Endometrium (tissue), 2 donors: ENCODE results near the gene NIPAL3.

Experiments
- FAIRE-seq: peaks from 2 replicates; lab custom pipeline; 2012; peaks lifted over from hg19 to GRCh38; lab: Jason Lieb, UNC
- donor health status: control.
- donor health status: control.

Gene NIPAL3

GRCh38 chr1:24415334-24415909, at the start of gene NIPAL3:
NIPAL3 (plus strand) TSS chr1:24415802; CDS start chr1:24419548, 3,746 bp downstream.
- peak; percentile 79 for FAIRE-seq

GRCh38 chr1:24366707-24367106, 48.9 kb upstream of the NIPAL3 start:
- no peak for FAIRE-seq

- no peak for FAIRE-seq
Observed at GRCh38 chr1:24369199-24369598, 46.4 kb upstream of the NIPAL3 start.

GRCh38 chr1:24369801-24370200, 45.8 kb upstream of the NIPAL3 start:
- no peak for FAIRE-seq

GRCh38 chr1:24373044-24373443, 42.6 kb upstream of the NIPAL3 start:
- FAIRE-seq: no peak

- no peak for FAIRE-seq
Observed at GRCh38 chr1:24373710-24374109, 41.9 kb upstream of the NIPAL3 start.

GRCh38 chr1:24374891-24375786, 40.5 kb upstream of the NIPAL3 start:
- no peak for FAIRE-seq

GRCh38 chr1:24379733-24380315, 35.8 kb upstream of the NIPAL3 start:
- no peak for FAIRE-seq

GRCh38 chr1:24380508-24380907, 35.1 kb upstream of the NIPAL3 start:
- FAIRE-seq: no peak

- FAIRE-seq: no peak
Observed at GRCh38 chr1:24381256-24381655, 34.3 kb upstream of the NIPAL3 start.

GRCh38 chr1:24382165-24382577, 33.4 kb upstream of the NIPAL3 start:
- no peak for FAIRE-seq

GRCh38 chr1:24383381-24383940, 32.1 kb upstream of the NIPAL3 start:
- no peak for FAIRE-seq

- FAIRE-seq: no peak
Observed at GRCh38 chr1:24384251-24385090, 31.1 kb upstream of the NIPAL3 start.

GRCh38 chr1:24385160-24385940, 30.3 kb upstream of the NIPAL3 start:
- FAIRE-seq: no peak

GRCh38 chr1:24386241-24386640, 29.4 kb upstream of the NIPAL3 start:
- no peak for FAIRE-seq

GRCh38 chr1:24386931-24387330, 28.7 kb upstream of the NIPAL3 start:
- FAIRE-seq: no peak

GRCh38 chr1:24387636-24388175, 27.9 kb upstream of the NIPAL3 start:
- no peak for FAIRE-seq

- FAIRE-seq: no peak
Observed at GRCh38 chr1:24388331-24388885, 27.2 kb upstream of the NIPAL3 start.

- no peak for FAIRE-seq
Observed at GRCh38 chr1:24389231-24389678, 26.3 kb upstream of the NIPAL3 start.
